Liver (tissue), 9 donors: ENCODE data around the gene MIOX. TPM values are rescaled to one million over a fixed set of nuclear protein-coding genes. Genes with fewer than 3 reads are reported as not detected.

Experiments
- DNase-seq: peaks from one replicate; pipeline ENCODE4 v3.0.0-alpha.2; 2017; ENCODE audit warnings: low spot score
- H3K27ac ChIP-seq, 2 donors: one replicate each; pipeline ENCODE4 v1.7.0; 2013; ENCODE audit warnings: inconsistent platforms in 2 of 2, low read length in 2 of 2, control low read depth in 1 of 2, low read depth in 1 of 2, mild to moderate bottlenecking in 1 of 2
- H3K27me3 ChIP-seq, 4 donors: one replicate each; pipeline versions ENCODE4 v1.6.1 to v1.7.0; 2013; ENCODE audit warnings: low read length in 3 of 4, inconsistent platforms in 1 of 4, mild to moderate bottlenecking in 1 of 4, moderate library complexity in 1 of 4; ENCODE audit not compliant: control insufficient read depth in 4 of 4, insufficient read depth in 4 of 4
- H3K36me3 ChIP-seq, 4 donors: one replicate each; pipeline versions ENCODE4 v1.6.1 to v1.7.0; 2013; ENCODE audit warnings: low read length in 3 of 4, mild to moderate bottlenecking in 3 of 4, low read depth in 1 of 4, moderate library complexity in 1 of 4; ENCODE audit not compliant: control insufficient read depth in 4 of 4, insufficient read depth in 3 of 4
- H3K4me1 ChIP-seq, 4 donors: one replicate each; pipeline versions ENCODE4 v1.6.1 to v1.7.0; 2013; ENCODE audit warnings: low read length in 3 of 4, mild to moderate bottlenecking in 3 of 4, moderate library complexity in 1 of 4; ENCODE audit not compliant: control insufficient read depth in 4 of 4, insufficient read depth in 4 of 4
- H3K4me3 ChIP-seq, 3 donors: one replicate each; pipeline versions ENCODE4 v1.6.1 to v1.7.0; 2013; ENCODE audit warnings: low read length in 3 of 3, control low read depth in 1 of 3, low read depth in 1 of 3, mild to moderate bottlenecking in 1 of 3
- H3K9ac ChIP-seq, 2 donors: one replicate each; pipeline ENCODE4 v1.7.0; 2013; ENCODE audit warnings: low read length in 2 of 2, mild to moderate bottlenecking in 2 of 2, moderate library complexity in 2 of 2, control low read depth in 1 of 2, low read depth in 1 of 2
- H3K9me3 ChIP-seq, 4 donors: one replicate each; pipeline versions ENCODE4 v1.6.1 to v1.7.0; 2013; ENCODE audit warnings: low read length in 3 of 4; ENCODE audit not compliant: control insufficient read depth in 4 of 4
- CTCF ChIP-seq: fragments of 150-350 bp; IDR thresholded peaks from 2 replicates; pipeline ENCODE4 v1.5.1; 2017; ENCODE audit warnings: improper control_type of control experiment, low read depth, low read length; ENCODE audit not compliant: missing input control
- EGR1 ChIP-seq, 2 donors: IDR thresholded peaks; 2 replicates each; pipeline ENCODE4 v1.6.1; 2016 to 2018; ENCODE audit warnings: antibody characterized with exemption in 2 of 2, low read depth in 2 of 2
- FOXA1 ChIP-seq: IDR thresholded peaks from 2 replicates; pipeline ENCODE4 v1.6.1; 2016; ENCODE audit warnings: antibody characterized with exemption
- FOXA2 ChIP-seq: IDR thresholded peaks from 2 replicates; pipeline ENCODE4 v1.6.1; 2016; ENCODE audit warnings: antibody characterized with exemption
- GABPA ChIP-seq, 2 donors: IDR thresholded peaks in 1 of 2; conservative IDR thresholded peaks in 1 of 2; 2 replicates each; pipeline ENCODE4 v1.6.1; 2016; ENCODE audit warnings: antibody characterized with exemption in 2 of 2, mild to moderate bottlenecking in 1 of 2, moderate library complexity in 1 of 2
- HNF4A ChIP-seq, 2 donors: conservative IDR thresholded peaks; 2 replicates each; pipeline ENCODE4 v1.6.1; 2016; ENCODE audit warnings: antibody characterized with exemption in 2 of 2, mild to moderate bottlenecking in 2 of 2
- HNF4G ChIP-seq: IDR thresholded peaks from 2 replicates; pipeline ENCODE4 v1.6.1; 2016; ENCODE audit warnings: antibody characterized with exemption
- JUND ChIP-seq, 2 donors: IDR thresholded peaks; 2 replicates each; pipeline ENCODE4 v1.6.1; 2016; ENCODE audit warnings: antibody characterized with exemption in 2 of 2
- MAX ChIP-seq: IDR thresholded peaks from 2 replicates; pipeline ENCODE4 v1.6.1; 2016; ENCODE audit warnings: antibody characterized with exemption
- NR2F2 ChIP-seq: IDR thresholded peaks from 2 replicates; pipeline ENCODE4 v1.6.1; 2016; ENCODE audit warnings: antibody characterized with exemption
- RAD21 ChIP-seq, 2 donors: IDR thresholded peaks; 2 replicates each; pipeline ENCODE4 v1.6.1; 2016; ENCODE audit warnings: antibody characterized with exemption in 2 of 2, mild to moderate bottlenecking in 2 of 2
- REST ChIP-seq: IDR thresholded peaks from 2 replicates; pipeline ENCODE4 v1.6.1; 2016; ENCODE audit warnings: antibody characterized with exemption, mild to moderate bottlenecking
- RXRA ChIP-seq, 2 donors: IDR thresholded peaks; 2 replicates each; pipeline ENCODE4 v1.6.1; 2017 to 2018; ENCODE audit warnings: antibody characterized with exemption in 2 of 2, mild to moderate bottlenecking in 1 of 2
- SP1 ChIP-seq: IDR thresholded peaks from 2 replicates; pipeline ENCODE4 v1.6.1; 2018; ENCODE audit warnings: antibody characterized with exemption, mild to moderate bottlenecking
- TAF1 ChIP-seq: conservative IDR thresholded peaks from 2 replicates; pipeline ENCODE4 v1.6.1; 2016; ENCODE audit warnings: antibody characterized with exemption, mild to moderate bottlenecking
- YY1 ChIP-seq: IDR thresholded peaks from 2 replicates; pipeline ENCODE4 v1.6.1; 2016; ENCODE audit warnings: antibody characterized with exemption, mild to moderate bottlenecking
- WGBS: extraction: QIAGEN DNeasy Blood & Tissue Kit; methylation state at CpG from one replicate; pipeline ENCODE4 v1.1.7; 2013; 5-methylcytosine and 5-hydroxymethylcytosine counted together
- polyA plus RNA-seq, 2 donors: library from polyadenylated mRNA; stranded (reverse) in 1 of 2; unstranded in 1 of 2; fragments of 200-250 nt in 1 of 2; fragments of >200 nt in 1 of 2; fragmentation: Nextera tagmentation in 1 of 2; extraction: Ambion mirVana in 1 of 2; gene quantifications; one replicate each; pipeline versions ENCODE4 v1.2.1 to v1.2.3, GENCODE V29; 2013 to 2015
- total RNA-seq, 2 donors: library from RNA; depleted of rRNA; stranded (reverse); fragments of >200 nt; gene quantifications; one replicate each; pipeline ENCODE4 v1.2.3, GENCODE V29; 2014
- donor health status: healthy.
- donor health status: healthy.
- donor health status: healthy.
- donor health status: healthy.
- donor health status: healthy.

Gene MIOX
- total and polyA plus RNA-seq, 4 donors = not detected

GRCh38 chr22:50455201-50455600 lies 31.5 kb upstream of the MIOX start:
- TF ChIP-seq RXRA (IDR thresholded peaks at IDR 0.05) = no peak
- TF ChIP-seq REST = no peak
- TF ChIP-seq YY1 = no peak
- no peak for TF ChIP-seq HNF4A (conservative IDR thresholded peaks at IDR 0.05)
- TF ChIP-seq EGR1 (IDR thresholded peaks at IDR 0.05; ENCODE audit: low read depth in 2 of 2) = no peak
- TF ChIP-seq NR2F2 = no peak
- WGBS = 97% methylated on average over 18 of the region's 18 CpGs
- Histone ChIP-seq H3K4me1 (no peaks in the 10 kb centered on the region), H3K36me3 (peaks cover 13 to 56% (median 20%) of the 10 kb centered on the region in 4 donors), H3K9ac (no peak overlapping the region), H3K4me3 (no peak overlapping the region), H3K27me3 (no peaks in the 10 kb centered on the region), H3K27ac (no peak overlapping the region), H3K9me3 (no peaks in the 10 kb centered on the region)
- DNase-seq = no peak

GRCh38 chr22:50456026-50456425 lies 30.6 kb upstream of the MIOX start:
- no peaks in the 10 kb centered on the region for H3K4me1 ChIP-seq
- H3K9ac ChIP-seq = no peak overlapping the region
- 97% methylated on average over 11 of the region's 11 CpGs for WGBS

More at GRCh38 chr22:50456026-50456425, 30.6 kb upstream of the MIOX start:
- Histone ChIP-seq H3K36me3 (peaks cover 13 to 64% (median 24%) of the 10 kb centered on the region in 4 donors), H3K27me3 (no peaks in the 10 kb centered on the region), H3K9me3 (no peaks in the 10 kb centered on the region), H3K27ac (no peak overlapping the region), H3K4me3 (no peak overlapping the region)
- DNase-seq = no peak
- TF ChIP-seq FOXA1 = no peak
- no peak for TF ChIP-seq GABPA (IDR thresholded peaks at IDR 0.05 in 1 of 2, conservative IDR thresholded peaks at IDR 0.05 in 1 of 2)
- TF ChIP-seq RAD21 (IDR thresholded peaks at IDR 0.05) = no peak
- no peak for TF ChIP-seq TAF1
- no peak for TF ChIP-seq REST
- no peak for TF ChIP-seq EGR1 (IDR thresholded peaks at IDR 0.05; ENCODE audit: low read depth in 2 of 2)
- no peak for TF ChIP-seq YY1
- TF ChIP-seq FOXA2 = no peak
- no peak for TF ChIP-seq NR2F2
- TF ChIP-seq JUND (IDR thresholded peaks at IDR 0.05) = no peak
- no peak for TF ChIP-seq HNF4G
- no peak for TF ChIP-seq SP1
- TF ChIP-seq HNF4A (conservative IDR thresholded peaks at IDR 0.05) = no peak
- TF ChIP-seq MAX = no peak
- no peak for TF ChIP-seq CTCF
